ENCODE results near the gene CUX1.

- TF ChIP-seq, protein P1, sequence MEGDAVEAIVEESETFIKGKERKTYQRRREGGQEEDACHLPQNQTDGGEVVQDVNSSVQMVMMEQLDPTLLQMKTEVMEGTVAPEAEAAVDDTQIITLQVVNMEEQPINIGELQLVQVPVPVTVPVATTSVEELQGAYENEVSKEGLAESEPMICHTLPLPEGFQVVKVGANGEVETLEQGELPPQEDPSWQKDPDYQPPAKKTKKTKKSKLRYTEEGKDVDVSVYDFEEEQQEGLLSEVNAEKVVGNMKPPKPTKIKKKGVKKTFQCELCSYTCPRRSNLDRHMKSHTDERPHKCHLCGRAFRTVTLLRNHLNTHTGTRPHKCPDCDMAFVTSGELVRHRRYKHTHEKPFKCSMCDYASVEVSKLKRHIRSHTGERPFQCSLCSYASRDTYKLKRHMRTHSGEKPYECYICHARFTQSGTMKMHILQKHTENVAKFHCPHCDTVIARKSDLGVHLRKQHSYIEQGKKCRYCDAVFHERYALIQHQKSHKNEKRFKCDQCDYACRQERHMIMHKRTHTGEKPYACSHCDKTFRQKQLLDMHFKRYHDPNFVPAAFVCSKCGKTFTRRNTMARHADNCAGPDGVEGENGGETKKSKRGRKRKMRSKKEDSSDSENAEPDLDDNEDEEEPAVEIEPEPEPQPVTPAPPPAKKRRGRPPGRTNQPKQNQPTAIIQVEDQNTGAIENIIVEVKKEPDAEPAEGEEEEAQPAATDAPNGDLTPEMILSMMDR (IDR thresholded peaks at IDR 0.05; ENCODE audit: borderline replicate concordance, extremely low read depth, low read length, poor library complexity, severe bottlenecking): no peak
- TF ChIP-seq EZH2 (IDR thresholded peaks at IDR 0.05; ENCODE audit: borderline replicate concordance, low read depth, low read length, severe bottlenecking): no peak
Observed at GRCh38 chr7:102119213-102119651, 301.8 kb downstream of the CUX1 start.
